RWPE1 (cell line): ENCODE results near the gene C1QL4.
A peak's percentile ranks its signal among the peaks of the same experiment; 100 is the strongest.

Experiments
- CTCF ChIA-PET: fragments of 350-600 bp; sonication (Branson Sonifier 250); formaldehyde crosslinking; extraction: SDS; loops from one replicate; lab custom pipeline; 2021; lab: Yijun Ruan, JAX
- POLR2A ChIA-PET: fragments of 400-600 bp; formaldehyde crosslinking; extraction: SDS; loops from one replicate; lab custom pipeline; 2020; ENCODE audit warnings: antibody characterized with exemption; ENCODE audit not compliant: low non-redundant PET; lab: Yijun Ruan, JAX
- DNase-seq: peaks from one replicate; pipeline ENCODE4 v3.0.0; 2012; ENCODE audit warnings: low spot score
- H3K27ac ChIP-seq: fragments of 450-650 bp; 2 replicates; pipeline ENCODE4 v1.5.1; 2017
- CTCF ChIP-seq: fragments of 450-650 bp; conservative IDR thresholded peaks from 2 replicates; pipeline ENCODE4 v1.5.1; 2017; ENCODE audit warnings: low read depth, mild to moderate bottlenecking

Gene C1QL4

GRCh38 chr12:49364989-49365388, 28.0 kb upstream of the C1QL4 start:
- peak; percentile 85 for DNase-seq
- ChIA-PET POLR2A (no interaction called here), CTCF (interaction anchor here (1.7 kb wide), 1 partner anchor 150 kb away, joined by 6 read pairs; no protein-coding TSS in a partner anchor)
- H3K27ac ChIP-seq = peak overlapping the region; percentile 62
- TF ChIP-seq CTCF = no peak

- ChIA-PET POLR2A (no interaction called here), CTCF (interaction anchor here (0.9 to 1.3 kb wide), 2 partner anchors 14 to 15 kb away, joined by 3 to 4 read pairs; no protein-coding TSS in a partner anchor)
- no peak for TF ChIP-seq CTCF
- no peak overlapping the region for H3K27ac ChIP-seq
- no peak for DNase-seq
Observed at GRCh38 chr12:49362077-49362476, 25.1 kb upstream of the C1QL4 start.

- no peak for TF ChIP-seq CTCF
- ChIA-PET POLR2A (no interaction called here), CTCF (interaction anchor here (0.7 to 3.9 kb wide), 7 partner anchors 17 to 288 kb away, joined by 3 to 92 read pairs (median 12); partner anchors contain the start of gene TROAP)
- no peak for DNase-seq
- peak overlapping the region; percentile 86 for H3K27ac ChIP-seq
Observed at GRCh38 chr12:49359671-49360070, 22.7 kb upstream of the C1QL4 start.

- peak; percentile 75 for TF ChIP-seq CTCF
- no peak overlapping the region for H3K27ac ChIP-seq
- ChIA-PET CTCF (interaction anchor here (0.6 to 3.9 kb wide), 34 partner anchors 7 to 419 kb away, joined by 3 to 92 read pairs (median 5); partner anchors contain the start of genes DNAJC22, SPATS2 and TROAP), POLR2A (interaction anchor here (1.3 kb wide), 1 partner anchor 9 kb away, joined by 8 read pairs; the partner anchor contains the start of gene SPATS2)
- no peak for DNase-seq
Observed at GRCh38 chr12:49358483-49359141, 21.6 kb upstream of the C1QL4 start.

- DNase-seq = no peak
- TF ChIP-seq CTCF = peak; percentile 45
- POLR2A ChIA-PET = no interaction called here
- CTCF ChIA-PET = interaction anchor here (0.6 to 3.9 kb wide), 16 partner anchors 10 to 1375 kb away, joined by 3 to 92 read pairs (median 4); partner anchors contain the start of gene DNAJC22
- no peak overlapping the region for H3K27ac ChIP-seq
Observed at GRCh38 chr12:49357103-49357678, 20.2 kb upstream of the C1QL4 start.

- POLR2A ChIA-PET = no interaction called here
- no peak for TF ChIP-seq CTCF
- no peak for DNase-seq
- no peak overlapping the region for H3K27ac ChIP-seq
- CTCF ChIA-PET = interaction anchor here (0.7 to 1.6 kb wide), 2 partner anchors 67 to 214 kb away, joined by 3 to 9 read pairs; no protein-coding TSS in a partner anchor
Observed at GRCh38 chr12:49355913-49356312, 18.9 kb upstream of the C1QL4 start.
